ENCODE measurements around the gene DDB1.

Gene DDB1

DNA sequence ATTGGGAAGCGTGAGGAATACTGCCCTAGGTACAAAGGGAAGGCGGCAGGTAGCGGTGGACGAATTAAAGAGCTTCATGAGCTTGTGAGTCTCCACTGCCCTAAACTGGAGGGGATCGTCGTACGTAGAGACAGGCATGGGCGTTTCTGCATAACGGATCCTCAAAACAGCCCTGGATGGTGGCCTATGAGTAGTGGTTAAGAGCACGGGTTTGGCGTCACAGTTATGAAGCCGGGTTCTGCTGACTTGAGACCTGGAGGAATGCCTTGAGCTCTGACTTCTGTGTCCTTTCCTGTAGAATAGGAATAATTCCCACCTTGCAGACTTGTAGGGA, 29.6 kb upstream of the DDB1 start:
- Histone ChIP-seq H3K79me1 (replicated peaks; ENCODE audit: low read length, poor library complexity, severe bottlenecking) (peaks cover 36% of the 10 kb centered on the region), H3K14ac (ENCODE audit: low read length in 2 of 2) (peak overlapping the region in 1 of 2 experiments; percentile 96), H2AFZ (ENCODE audit: low read depth, low read length) (no peak overlapping the region), H3K4ac (ENCODE audit: low read depth in 1 of 2, low read length in 2 of 2) (peak overlapping the region; percentile 45 to 88), H3K23ac (ENCODE audit: low read length in 2 of 2) (no peak overlapping the region), H3K4me3 (ENCODE audit: insufficient read depth in 1 of 2, low read depth in 1 of 2, low read length in 2 of 2) (peak overlapping the region; percentile 78 to 93), H4K91ac (ENCODE audit: low read length) (peak overlapping the region; percentile 79), H2BK5ac (ENCODE audit: low read depth, low read length, poor library complexity, severe bottlenecking) (no peak overlapping the region), H2AK5ac (ENCODE audit: low read length, severe bottlenecking) (no peak overlapping the region), H4K8ac (ENCODE audit: low read length) (peak overlapping the region; percentile 93), H3K27ac (ENCODE audit: low read length, poor library complexity, severe bottlenecking) (peak overlapping the region; percentile 99), H3K36me3 (ENCODE audit: control insufficient read depth in 1 of 2, insufficient read depth in 2 of 2, low read depth in 1 of 2, low read length in 2 of 2) (peaks cover 20 to 47% of the 10 kb centered on the region in 2 experiments), H3K4me2 (ENCODE audit: low read length, poor library complexity, severe bottlenecking) (peak overlapping the region; percentile 90), H2BK12ac (ENCODE audit: low read length in 2 of 2) (peak overlapping the region in 1 of 2 experiments; percentile 61), H3K18ac (ENCODE audit: low read depth in 1 of 2, low read length in 2 of 2) (peak overlapping the region; percentile 55 to 67), H3K27me3 (ENCODE audit: control insufficient read depth in 1 of 2, insufficient read depth in 1 of 2, low read length in 2 of 2) (no peaks in the 10 kb centered on the region), H2BK120ac (ENCODE audit: low read depth, low read length) (peak overlapping the region; percentile 80), H2BK15ac (ENCODE audit: low read depth, poor library complexity, severe bottlenecking) (peak overlapping the region; percentile 45), H3K9me3 (ENCODE audit: control insufficient read depth, low read length) (no peaks in the 10 kb centered on the region), H3K9ac (ENCODE audit: low read length) (peak overlapping the region; percentile 97), H3K4me1 (ENCODE audit: control insufficient read depth, insufficient read depth, low read depth, low read length) (peaks cover 3% of the 10 kb centered on the region)
- whole genome bisulfite sequencing, result 2% methylated on average over 12 of the region's 12 CpGs
- peak; percentile 71 for DNase-seq

DNA sequence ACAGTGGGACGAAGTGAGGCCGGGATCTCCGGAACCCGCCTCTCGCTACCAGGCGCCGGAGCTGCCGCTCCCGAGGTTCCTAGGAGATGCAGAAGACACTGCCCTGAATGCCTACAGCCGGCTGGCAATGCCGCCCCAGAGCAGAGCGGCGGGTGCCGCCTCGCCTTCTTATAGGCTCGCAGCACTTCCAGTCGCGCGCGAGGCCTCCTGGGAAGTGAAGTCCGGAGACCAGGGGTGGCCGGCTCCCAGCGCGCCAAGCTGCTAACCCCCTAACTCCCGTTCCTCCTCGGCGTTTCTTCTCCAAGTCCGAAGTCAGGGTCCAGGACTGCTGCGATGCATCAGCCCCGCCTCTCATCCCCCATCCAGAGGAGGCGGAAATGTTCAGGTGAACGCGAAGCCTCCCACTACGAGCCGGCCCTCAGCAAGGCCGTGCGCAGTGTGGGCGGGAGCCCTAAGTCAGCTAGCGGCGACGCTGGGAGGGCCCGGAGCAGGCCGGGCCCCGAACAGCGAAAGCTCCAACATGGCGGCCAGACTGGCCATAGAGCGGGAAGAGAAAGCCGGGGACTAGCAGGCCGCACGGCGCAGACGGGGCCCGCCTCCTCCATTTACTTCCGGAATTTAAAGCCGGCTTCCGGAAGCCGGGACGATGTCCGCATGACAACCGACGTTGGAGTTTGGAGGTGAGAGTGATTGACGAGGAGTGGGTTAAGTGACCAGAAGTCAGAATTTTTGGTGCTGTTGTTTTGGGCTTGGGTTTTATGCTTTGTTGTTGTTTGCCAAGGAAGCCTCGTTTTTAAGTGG, 29.0 kb upstream of the DDB1 start, which contains the start of the genes CYB561A3 and TMEM138:
TSS of gene CYB561A3 (minus strand) at position 142 of the 801 bp plus-strand sequence. CDS start 5,169 bp downstream, outside the sequence.
TSS of gene TMEM138 (plus strand) at position 634 of the 801 bp plus-strand sequence. CDS start 2,017 bp downstream, outside the sequence.
- WGBS, result under 1% methylated on average over 63 of the region's 63 CpGs
- Histone ChIP-seq H2AFZ (ENCODE audit: low read depth, low read length) (peak within 1 kb of the TSS; percentile 78), H3K9ac (ENCODE audit: low read length) (peak within 1 kb of the TSS; percentile 97), H3K4me2 (ENCODE audit: low read length, poor library complexity, severe bottlenecking) (peak within 1 kb of the TSS; percentile 90), H3K18ac (ENCODE audit: low read depth in 1 of 2, low read length in 2 of 2) (peak within 1 kb of the TSS; percentile 100), H3K23ac (ENCODE audit: low read length in 2 of 2) (peak within 1 kb of the TSS in 1 of 2 experiments; percentile 97), H3K4ac (ENCODE audit: low read depth in 1 of 2, low read length in 2 of 2) (peak within 1 kb of the TSS; percentile 98 to 99), H2BK120ac (ENCODE audit: low read depth, low read length) (peak within 1 kb of the TSS; percentile 99), H4K91ac (ENCODE audit: low read length) (peak within 1 kb of the TSS; percentile 99), H3K36me3 (ENCODE audit: control insufficient read depth in 1 of 2, insufficient read depth in 2 of 2, low read depth in 1 of 2, low read length in 2 of 2) (peaks cover 15 to 47% of the 10 kb centered on the region in 2 experiments), H3K4me1 (ENCODE audit: control insufficient read depth, insufficient read depth, low read depth, low read length) (peaks cover 3% of the 10 kb centered on the region), H3K27me3 (ENCODE audit: control insufficient read depth in 1 of 2, insufficient read depth in 1 of 2, low read length in 2 of 2) (no peaks in the 10 kb centered on the region), H3K4me3 (ENCODE audit: insufficient read depth in 1 of 2, low read depth in 1 of 2, low read length in 2 of 2) (peak within 1 kb of the TSS; percentile 78 to 93), H2BK12ac (ENCODE audit: low read length in 2 of 2) (peak within 1 kb of the TSS; percentile 61 to 64), H2BK15ac (ENCODE audit: low read depth, poor library complexity, severe bottlenecking) (peak within 1 kb of the TSS; percentile 74), H3K9me3 (ENCODE audit: control insufficient read depth, low read length) (no peaks in the 10 kb centered on the region), H3K79me1 (replicated peaks; ENCODE audit: low read length, poor library complexity, severe bottlenecking) (peaks cover 35% of the 10 kb centered on the region), H2AK5ac (ENCODE audit: low read length, severe bottlenecking) (no peak within 1 kb of the TSS), H2BK5ac (ENCODE audit: low read depth, low read length, poor library complexity, severe bottlenecking) (peak within 1 kb of the TSS; percentile 89), H4K8ac (ENCODE audit: low read length) (peak within 1 kb of the TSS; percentile 99), H3K14ac (ENCODE audit: low read length in 2 of 2) (peak within 1 kb of the TSS; percentile 26 to 99), H3K27ac (ENCODE audit: low read length, poor library complexity, severe bottlenecking) (peak within 1 kb of the TSS; percentile 99)
- DNase-seq, result peak; percentile 96

DNA sequence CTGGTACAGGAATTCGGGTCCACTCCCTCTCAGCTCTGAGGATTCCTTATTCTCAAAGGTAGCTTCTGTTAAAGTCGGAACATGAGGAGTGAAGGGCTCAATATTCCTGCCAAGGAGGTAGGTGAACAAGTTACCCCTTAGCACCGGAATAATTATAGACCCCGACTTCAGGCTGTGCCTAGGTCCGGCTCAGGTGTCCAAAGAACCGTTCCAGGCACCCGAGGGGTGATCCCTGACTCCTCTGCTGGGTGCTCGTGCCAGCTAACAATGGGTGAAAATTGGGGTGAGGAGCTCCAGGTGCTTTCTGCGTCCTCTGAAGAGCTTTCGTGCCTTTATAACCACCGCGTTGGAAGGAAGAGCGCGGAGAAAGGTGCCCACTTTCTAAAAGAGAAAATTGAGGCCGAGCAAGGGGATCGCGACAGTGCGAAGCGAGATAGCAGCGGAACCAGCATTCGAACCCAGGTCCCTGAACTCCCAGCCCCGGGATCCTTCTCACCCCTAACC, 28.4 kb upstream of the DDB1 start:
- 4% methylated on average over 22 of the region's 22 CpGs for WGBS
- Histone ChIP-seq H3K27ac (ENCODE audit: low read length, poor library complexity, severe bottlenecking) (peak overlapping the region; percentile 99), H2BK120ac (ENCODE audit: low read depth, low read length) (no peak overlapping the region), H3K23ac (ENCODE audit: low read length in 2 of 2) (peak overlapping the region in 1 of 2 experiments; percentile 77), H2AK5ac (ENCODE audit: low read length, severe bottlenecking) (no peak overlapping the region), H3K4me1 (ENCODE audit: control insufficient read depth, insufficient read depth, low read depth, low read length) (no peaks in the 10 kb centered on the region), H3K36me3 (ENCODE audit: control insufficient read depth in 1 of 2, insufficient read depth in 2 of 2, low read depth in 1 of 2, low read length in 2 of 2) (peaks cover 12 to 46% of the 10 kb centered on the region in 2 experiments), H2BK12ac (ENCODE audit: low read length in 2 of 2) (no peak overlapping the region), H3K9ac (ENCODE audit: low read length) (peak overlapping the region; percentile 97), H3K9me3 (ENCODE audit: control insufficient read depth, low read length) (no peaks in the 10 kb centered on the region), H4K91ac (ENCODE audit: low read length) (no peak overlapping the region), H3K4me3 (ENCODE audit: insufficient read depth in 1 of 2, low read depth in 1 of 2, low read length in 2 of 2) (peak overlapping the region; percentile 78 to 93), H2AFZ (ENCODE audit: low read depth, low read length) (peak overlapping the region; percentile 36), H3K14ac (ENCODE audit: low read length in 2 of 2) (no peak overlapping the region), H3K18ac (ENCODE audit: low read depth in 1 of 2, low read length in 2 of 2) (no peak overlapping the region), H3K4ac (ENCODE audit: low read depth in 1 of 2, low read length in 2 of 2) (peak overlapping the region in 1 of 2 experiments; percentile 60), H3K27me3 (ENCODE audit: control insufficient read depth in 1 of 2, insufficient read depth in 1 of 2, low read length in 2 of 2) (no peaks in the 10 kb centered on the region), H3K79me1 (replicated peaks; ENCODE audit: low read length, poor library complexity, severe bottlenecking) (peaks cover 34% of the 10 kb centered on the region), H2BK15ac (ENCODE audit: low read depth, poor library complexity, severe bottlenecking) (no peak overlapping the region), H4K8ac (ENCODE audit: low read length) (no peak overlapping the region), H2BK5ac (ENCODE audit: low read depth, low read length, poor library complexity, severe bottlenecking) (no peak overlapping the region), H3K4me2 (ENCODE audit: low read length, poor library complexity, severe bottlenecking) (peak overlapping the region; percentile 85)
- DNase-seq, result no peak

DNA sequence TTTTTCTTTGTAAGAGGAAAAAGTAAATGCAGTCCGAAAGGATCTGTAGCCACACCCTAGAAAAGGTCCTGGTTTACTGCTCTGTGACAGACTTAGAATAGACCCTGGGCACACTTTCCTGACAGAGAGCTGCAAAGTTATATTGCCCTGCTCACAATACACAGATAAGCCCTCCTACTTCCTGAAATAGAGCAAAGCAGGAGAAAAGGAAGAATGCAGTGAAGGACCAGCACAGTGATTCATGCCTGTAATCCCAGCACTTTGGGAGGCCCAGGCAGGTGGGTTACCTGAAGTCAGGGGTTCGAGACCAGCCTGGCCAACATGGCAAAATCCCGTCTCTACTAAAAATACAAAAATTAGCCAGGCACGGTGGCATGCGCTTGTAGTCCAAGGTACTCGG, 26.6 kb upstream of the DDB1 start:
- no peak for DNase-seq
- no peaks in the 10 kb centered on the region for H3K9me3 ChIP-seq (ENCODE audit: control insufficient read depth, low read length)
- H3K9ac ChIP-seq (ENCODE audit: low read length), result peak overlapping the region; percentile 26
- no peak overlapping the region for H3K18ac ChIP-seq (ENCODE audit: low read depth in 1 of 2, low read length in 2 of 2)
- H2BK5ac ChIP-seq (ENCODE audit: low read depth, low read length, poor library complexity, severe bottlenecking), result no peak overlapping the region
- no peak overlapping the region for H3K4me2 ChIP-seq (ENCODE audit: low read length, poor library complexity, severe bottlenecking)
- H3K36me3 ChIP-seq (ENCODE audit: control insufficient read depth in 1 of 2, insufficient read depth in 2 of 2, low read depth in 1 of 2, low read length in 2 of 2), result peaks cover 9 to 41% of the 10 kb centered on the region in 2 experiments
- H2AFZ ChIP-seq (ENCODE audit: low read depth, low read length), result no peak overlapping the region
- no peaks in the 10 kb centered on the region for H3K4me1 ChIP-seq (ENCODE audit: control insufficient read depth, insufficient read depth, low read depth, low read length)
- no peak overlapping the region for H2BK12ac ChIP-seq (ENCODE audit: low read length in 2 of 2)
- no peak overlapping the region for H4K8ac ChIP-seq (ENCODE audit: low read length)
- H2BK120ac ChIP-seq (ENCODE audit: low read depth, low read length), result no peak overlapping the region
- H3K27me3 ChIP-seq (ENCODE audit: control insufficient read depth in 1 of 2, insufficient read depth in 1 of 2, low read length in 2 of 2), result no peaks in the 10 kb centered on the region
- 87% methylated on average over 6 of the region's 6 CpGs for WGBS
- no peak overlapping the region for H4K91ac ChIP-seq (ENCODE audit: low read length)
- H2AK5ac ChIP-seq (ENCODE audit: low read length, severe bottlenecking), result no peak overlapping the region
- no peak overlapping the region for H2BK15ac ChIP-seq (ENCODE audit: low read depth, poor library complexity, severe bottlenecking)
- no peak overlapping the region for H3K4me3 ChIP-seq (ENCODE audit: insufficient read depth in 1 of 2, low read depth in 1 of 2, low read length in 2 of 2)
- no peak overlapping the region for H3K4ac ChIP-seq (ENCODE audit: low read depth in 1 of 2, low read length in 2 of 2)
- no peak overlapping the region for H3K27ac ChIP-seq (ENCODE audit: low read length, poor library complexity, severe bottlenecking)
- H3K79me1 ChIP-seq (replicated peaks; ENCODE audit: low read length, poor library complexity, severe bottlenecking), result peaks cover 34% of the 10 kb centered on the region
- H3K14ac ChIP-seq (ENCODE audit: low read length in 2 of 2), result no peak overlapping the region
- no peak overlapping the region for H3K23ac ChIP-seq (ENCODE audit: low read length in 2 of 2)
